Measurements from ENCODE around the gene OR12D1.

The OR12D1 gene

GRCh38 chr6:29414588-29414987 is at the start of gene OR12D1:
Gene OR12D1 (plus strand): TSS chr6:29414928.
- no peaks in the 10 kb centered on the region for H3K79me2 ChIP-seq (ENCODE audit: low read length)
- no peak within 1 kb of the TSS for H3K27ac ChIP-seq (ENCODE audit: low read length)
- H3F3A ChIP-seq (ENCODE audit: insufficient read depth, low read length): no peaks in the 10 kb centered on the region
- no peaks in the 10 kb centered on the region for H4K20me1 ChIP-seq (ENCODE audit: insufficient read depth, low read length)
- H3K4me3 ChIP-seq (ENCODE audit: low read length): no peak within 1 kb of the TSS
- no peak for DNase-seq
- no peak within 1 kb of the TSS for H3K4me2 ChIP-seq (ENCODE audit: low read depth, low read length)
- no peaks in the 10 kb centered on the region for H3K36me3 ChIP-seq (replicated peaks; ENCODE audit: insufficient read depth, low read length)
- H3K4me1 ChIP-seq (ENCODE audit: low read length): no peaks in the 10 kb centered on the region
- no peak within 1 kb of the TSS for H3K9ac ChIP-seq (ENCODE audit: low read length)
- no peak within 1 kb of the TSS for H2AFZ ChIP-seq (ENCODE audit: low read length)
- no peaks in the 10 kb centered on the region for H3K27me3 ChIP-seq (replicated peaks; ENCODE audit: insufficient read depth, low read length)
- no peak for TF ChIP-seq EZH2phosphoT487 (IDR thresholded peaks at IDR 0.05; ENCODE audit: low read length)
- no peak for TF ChIP-seq CTCF (IDR thresholded peaks at IDR 0.05; ENCODE audit: low read length)
- TF ChIP-seq EZH2 (optimal IDR thresholded peaks at IDR 0.05; ENCODE audit: low read depth, low read length): no peak
- H3K9me2 ChIP-seq (replicated peaks; ENCODE audit: insufficient read depth, low read length): no peaks in the 10 kb centered on the region
- H3K9me3 ChIP-seq (replicated peaks; ENCODE audit: insufficient read depth, low read length): no peaks in the 10 kb centered on the region

- H2AFZ ChIP-seq (ENCODE audit: low read length): no peak within 1 kb of the TSS
- H3K9me2 ChIP-seq (replicated peaks; ENCODE audit: insufficient read depth, low read length): no peaks in the 10 kb centered on the region
- no peak within 1 kb of the TSS for H3K27ac ChIP-seq (ENCODE audit: low read length)
- H4K20me1 ChIP-seq (ENCODE audit: insufficient read depth, low read length): no peaks in the 10 kb centered on the region
- H3K9ac ChIP-seq (ENCODE audit: low read length): no peak within 1 kb of the TSS
- H3K79me2 ChIP-seq (ENCODE audit: low read length): no peaks in the 10 kb centered on the region
- H3F3A ChIP-seq (ENCODE audit: insufficient read depth, low read length): no peaks in the 10 kb centered on the region
- TF ChIP-seq EZH2 (optimal IDR thresholded peaks at IDR 0.05; ENCODE audit: low read depth, low read length) (no peak), EZH2phosphoT487 (IDR thresholded peaks at IDR 0.05; ENCODE audit: low read length) (no peak), CTCF (IDR thresholded peaks at IDR 0.05; ENCODE audit: low read length) (no peak)
- H3K4me2 ChIP-seq (ENCODE audit: low read depth, low read length): no peak within 1 kb of the TSS
- no peak for DNase-seq
- H3K4me1 ChIP-seq (ENCODE audit: low read length): no peaks in the 10 kb centered on the region
- H3K36me3 ChIP-seq (replicated peaks; ENCODE audit: insufficient read depth, low read length): no peaks in the 10 kb centered on the region
- no peaks in the 10 kb centered on the region for H3K9me3 ChIP-seq (replicated peaks; ENCODE audit: insufficient read depth, low read length)
- H3K4me3 ChIP-seq (ENCODE audit: low read length): no peak within 1 kb of the TSS
- no peaks in the 10 kb centered on the region for H3K27me3 ChIP-seq (replicated peaks; ENCODE audit: insufficient read depth, low read length)
These were observed 46.0 kb upstream of the OR12D1 start, which contains the start of gene OR5V1 for GRCh38 chr6:29368765-29369164. Gene OR5V1 (minus strand): TSS chr6:29368865. CDS start chr6:29356195, 12,670 bp downstream.

- Histone ChIP-seq H4K20me1 (ENCODE audit: insufficient read depth, low read length) (no peaks in the 10 kb centered on the region), H3K9me2 (replicated peaks; ENCODE audit: insufficient read depth, low read length) (no peaks in the 10 kb centered on the region), H3K36me3 (replicated peaks; ENCODE audit: insufficient read depth, low read length) (no peaks in the 10 kb centered on the region), H3K4me2 (ENCODE audit: low read depth, low read length) (no peak within 1 kb of the TSS), H2AFZ (ENCODE audit: low read length) (no peak within 1 kb of the TSS), H3K4me3 (ENCODE audit: low read length) (no peak within 1 kb of the TSS), H3K4me1 (ENCODE audit: low read length) (no peaks in the 10 kb centered on the region), H3K79me2 (ENCODE audit: low read length) (no peaks in the 10 kb centered on the region), H3K9me3 (replicated peaks; ENCODE audit: insufficient read depth, low read length) (no peaks in the 10 kb centered on the region), H3K27me3 (replicated peaks; ENCODE audit: insufficient read depth, low read length) (no peaks in the 10 kb centered on the region), H3F3A (ENCODE audit: insufficient read depth, low read length) (no peaks in the 10 kb centered on the region), H3K9ac (ENCODE audit: low read length) (no peak within 1 kb of the TSS), H3K27ac (ENCODE audit: low read length) (no peak within 1 kb of the TSS)
- TF ChIP-seq CTCF (IDR thresholded peaks at IDR 0.05; ENCODE audit: low read length): no peak
- TF ChIP-seq EZH2 (optimal IDR thresholded peaks at IDR 0.05; ENCODE audit: low read depth, low read length): no peak
- TF ChIP-seq EZH2phosphoT487 (IDR thresholded peaks at IDR 0.05; ENCODE audit: low read length): no peak
- no peak for DNase-seq
These were observed 39.5 kb upstream of the OR12D1 start, which contains the start of gene OR12D3 for GRCh38 chr6:29375191-29375590. Gene OR12D3 (minus strand): TSS chr6:29375291. CDS start chr6:29375287, 4 bp downstream.
